Vagina (tissue), 2 donors: ENCODE measurements around the gene MAPRE2.

Experiments
- POLR2A ChIP-seq, 2 donors: fragments of 450-650 bp; IDR thresholded peaks; one replicate each; pipeline ENCODE4 v1.6.1; 2017; ENCODE audit warnings: antibody characterized with exemption in 2 of 2, mild to moderate bottlenecking in 2 of 2, moderate library complexity in 2 of 2
- POLR2AphosphoS5 ChIP-seq, 2 donors: sonication (generic); formaldehyde crosslinking; IDR thresholded peaks; one replicate each; pipeline ENCODE4 v1.9.0; 2017; ENCODE audit warnings: antibody characterized with exemption in 2 of 2, mild to moderate bottlenecking in 2 of 2, low read depth in 1 of 2; ENCODE audit not compliant: insufficient read depth in 1 of 2
- TF ChIP-seq, protein P1 (sequence below), 3 experiments: fragments of 450-650 bp in 2 of 3; fragments of 200-600 bp in 1 of 3; sonication (generic) in 1 of 3; IDR thresholded peaks; one replicate each; pipeline ENCODE4 v1.5.1; 2017 to 2019; ENCODE audit warnings: antibody characterized with exemption in 3 of 3, mild to moderate bottlenecking in 2 of 3, moderate library complexity in 2 of 3

DNA sequence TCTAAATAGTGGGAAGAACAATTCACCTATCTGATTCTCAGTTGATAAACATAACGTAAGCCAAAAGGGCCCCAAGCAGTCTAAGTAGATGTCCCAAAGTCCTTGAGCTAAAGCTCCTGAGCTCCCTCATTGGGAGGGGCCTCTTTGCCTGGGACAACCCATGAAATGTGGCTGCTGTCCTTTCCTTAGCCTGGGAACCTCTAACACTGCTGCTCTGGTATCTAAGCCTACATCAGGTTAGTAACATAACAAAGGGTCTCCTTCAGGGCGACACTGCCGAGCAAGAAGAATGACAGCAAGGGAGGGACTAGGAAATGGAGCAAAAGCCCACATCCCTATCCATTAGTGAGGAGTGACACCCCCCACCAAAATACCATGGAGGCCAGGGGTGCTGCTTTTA, 98.3 kb downstream of the MAPRE2 start:
- TF ChIP-seq POLR2AphosphoS5 (IDR thresholded peaks at IDR 0.05; ENCODE audit: insufficient read depth in 1 of 2, low read depth in 1 of 2) (no peak), POLR2A (IDR thresholded peaks at IDR 0.05) (no peak)
- TF ChIP-seq, protein P1, sequence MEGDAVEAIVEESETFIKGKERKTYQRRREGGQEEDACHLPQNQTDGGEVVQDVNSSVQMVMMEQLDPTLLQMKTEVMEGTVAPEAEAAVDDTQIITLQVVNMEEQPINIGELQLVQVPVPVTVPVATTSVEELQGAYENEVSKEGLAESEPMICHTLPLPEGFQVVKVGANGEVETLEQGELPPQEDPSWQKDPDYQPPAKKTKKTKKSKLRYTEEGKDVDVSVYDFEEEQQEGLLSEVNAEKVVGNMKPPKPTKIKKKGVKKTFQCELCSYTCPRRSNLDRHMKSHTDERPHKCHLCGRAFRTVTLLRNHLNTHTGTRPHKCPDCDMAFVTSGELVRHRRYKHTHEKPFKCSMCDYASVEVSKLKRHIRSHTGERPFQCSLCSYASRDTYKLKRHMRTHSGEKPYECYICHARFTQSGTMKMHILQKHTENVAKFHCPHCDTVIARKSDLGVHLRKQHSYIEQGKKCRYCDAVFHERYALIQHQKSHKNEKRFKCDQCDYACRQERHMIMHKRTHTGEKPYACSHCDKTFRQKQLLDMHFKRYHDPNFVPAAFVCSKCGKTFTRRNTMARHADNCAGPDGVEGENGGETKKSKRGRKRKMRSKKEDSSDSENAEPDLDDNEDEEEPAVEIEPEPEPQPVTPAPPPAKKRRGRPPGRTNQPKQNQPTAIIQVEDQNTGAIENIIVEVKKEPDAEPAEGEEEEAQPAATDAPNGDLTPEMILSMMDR (IDR thresholded peaks at IDR 0.05) = no peak
